Occipital lobe (tissue), 2 donors: ENCODE results near the gene SLC26A1. TPM values are rescaled to one million over a fixed set of nuclear protein-coding genes. Genes with fewer than 3 reads are reported as not detected.
"Not testable (repeated sequence)": the region's sequence is repeated elsewhere in the genome, so short reads cannot be mapped to it uniquely, and the experiment has no call there.

Experiments used
- DNase-seq: peaks from one replicate; lab custom pipeline; 2025; lab: John Stamatoyannopoulos, UW
- total RNA-seq: library from RNA; depleted of rRNA; stranded (reverse); fragments of >200 nt; gene quantifications from one replicate; pipeline ENCODE4 v1.2.3, GENCODE V29; 2014

Gene SLC26A1
- total RNA-seq, 1 donor from 2014 or later, result 4.2 TPM

DNA sequence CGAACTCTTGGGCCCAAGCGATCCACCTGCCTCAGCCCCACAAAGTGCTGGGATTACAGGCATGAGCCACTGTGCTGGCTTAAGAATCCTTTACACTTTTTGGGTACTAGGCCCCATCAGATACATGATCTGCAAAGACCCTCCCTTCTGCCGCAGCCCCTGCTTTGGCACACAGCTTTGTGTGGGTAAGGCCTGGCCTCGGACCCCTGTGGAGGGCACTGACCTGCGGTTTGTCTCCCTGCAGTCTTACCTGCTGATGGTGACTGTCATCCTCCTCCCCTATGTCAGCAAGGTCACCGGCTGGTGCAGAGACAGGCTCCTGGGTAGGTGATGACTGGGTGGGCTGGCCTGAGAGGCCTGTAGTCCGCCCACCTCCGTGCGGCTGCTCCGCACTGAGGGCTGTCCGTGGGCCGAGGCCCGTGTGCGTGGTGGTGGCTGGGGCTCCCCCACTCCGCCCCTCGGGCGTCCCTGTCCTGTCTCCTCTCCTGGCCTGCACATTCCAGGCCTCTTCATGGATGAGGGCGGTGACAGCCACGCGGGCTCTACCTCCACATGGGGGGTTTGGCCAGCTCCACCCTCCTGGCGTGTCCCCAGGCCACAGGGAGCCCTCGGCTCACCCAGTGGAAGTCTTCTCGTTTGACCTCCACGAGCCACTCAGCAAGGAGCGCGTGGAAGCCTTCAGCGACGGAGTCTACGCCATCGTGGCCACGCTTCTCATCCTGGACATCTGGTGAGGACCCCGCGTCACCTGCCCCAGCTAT, 37.9 kb downstream of the SLC26A1 start:
- no peak for DNase-seq

DNA sequence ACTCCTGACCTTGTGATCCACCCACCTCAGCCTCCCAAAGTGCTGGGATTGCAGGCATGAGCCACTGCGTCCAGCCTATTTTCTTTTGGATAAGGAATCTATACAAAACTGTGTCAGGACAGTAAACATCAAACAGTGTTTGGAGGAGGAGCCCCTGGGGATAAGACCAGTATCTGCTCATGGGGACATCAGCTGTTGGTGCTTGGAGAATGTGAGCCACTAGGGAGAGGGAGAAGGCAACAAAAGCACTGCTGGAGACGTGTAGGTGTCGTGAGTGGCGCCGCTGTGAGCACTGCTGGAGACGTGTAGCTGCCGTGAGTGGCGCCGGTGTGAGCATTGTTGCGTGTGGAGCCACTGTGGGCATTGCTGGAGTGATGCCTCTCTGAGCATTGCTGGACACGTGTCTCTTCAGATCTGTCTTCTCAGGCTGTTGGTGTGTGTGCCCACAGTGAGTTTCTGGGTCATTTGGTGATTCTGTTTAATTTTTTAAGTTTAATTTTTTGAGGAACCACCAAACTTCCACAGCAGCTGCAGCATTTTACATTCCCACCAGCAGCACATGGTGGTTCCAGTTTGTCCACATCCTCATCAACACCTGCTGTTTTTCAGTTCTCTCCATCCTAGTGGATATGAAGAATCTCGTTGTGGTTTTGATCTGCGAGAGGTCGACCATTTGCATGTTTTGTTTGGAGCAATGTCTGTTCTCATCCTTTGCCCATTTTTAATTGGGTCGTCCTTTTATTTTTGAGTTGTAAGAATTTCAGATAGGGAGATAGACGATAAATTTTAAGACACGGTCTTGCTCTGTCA, 38.8 kb downstream of the SLC26A1 start:
- DNase-seq, result no peak

DNA sequence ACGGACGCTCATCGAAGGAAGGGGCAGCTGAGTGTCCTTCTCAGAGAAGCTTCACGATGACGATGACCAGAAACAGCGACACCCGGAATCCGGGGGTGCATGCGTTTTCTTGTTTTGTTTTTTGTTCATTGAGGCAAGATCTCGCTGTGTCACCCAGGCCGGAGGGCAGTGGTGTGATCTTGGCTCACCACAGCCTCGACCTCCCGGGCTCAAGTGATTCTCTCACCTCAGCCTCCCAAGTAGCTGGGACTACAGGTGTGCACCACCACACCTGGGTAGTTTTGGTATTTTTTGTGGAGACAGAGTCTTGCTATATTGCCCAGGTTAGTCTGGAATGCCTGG, 39.7 kb downstream of the SLC26A1 start:
- no peak for DNase-seq

DNA sequence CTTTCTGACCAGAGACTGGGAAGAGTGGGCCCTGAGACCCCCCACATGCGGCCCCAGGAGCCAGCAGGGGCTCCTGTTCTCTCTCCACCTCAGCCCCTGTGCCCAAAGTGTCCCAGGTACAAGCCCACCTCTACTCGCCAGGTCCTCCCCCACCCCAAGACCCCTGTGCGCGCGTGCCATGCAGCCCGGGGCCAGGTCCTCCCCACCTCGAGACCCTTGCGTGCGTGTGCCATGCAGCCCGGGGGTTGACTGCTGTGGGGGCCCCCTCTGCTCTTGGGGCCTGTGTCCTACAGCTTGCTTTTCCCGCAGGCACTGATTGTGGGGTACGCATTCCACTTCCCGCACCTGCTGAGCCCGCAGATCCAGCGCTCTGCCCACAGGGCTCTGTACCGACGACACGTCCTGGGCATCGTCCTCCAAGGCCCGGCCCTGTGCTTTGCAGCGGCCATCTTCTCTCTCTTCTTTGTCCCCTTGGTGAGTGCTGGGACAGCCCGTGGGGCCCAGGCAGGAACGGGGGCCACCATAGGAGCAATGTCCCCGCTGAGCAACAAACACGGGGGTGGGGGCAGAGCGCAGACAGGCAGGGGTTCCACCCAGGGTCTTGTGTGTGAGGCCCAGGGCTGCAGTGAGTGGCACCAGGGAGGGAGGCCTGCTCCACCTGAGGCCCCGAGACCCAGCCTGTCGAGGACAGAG, 40.2 kb downstream of the SLC26A1 start:
- DNase-seq, result no peak

DNA sequence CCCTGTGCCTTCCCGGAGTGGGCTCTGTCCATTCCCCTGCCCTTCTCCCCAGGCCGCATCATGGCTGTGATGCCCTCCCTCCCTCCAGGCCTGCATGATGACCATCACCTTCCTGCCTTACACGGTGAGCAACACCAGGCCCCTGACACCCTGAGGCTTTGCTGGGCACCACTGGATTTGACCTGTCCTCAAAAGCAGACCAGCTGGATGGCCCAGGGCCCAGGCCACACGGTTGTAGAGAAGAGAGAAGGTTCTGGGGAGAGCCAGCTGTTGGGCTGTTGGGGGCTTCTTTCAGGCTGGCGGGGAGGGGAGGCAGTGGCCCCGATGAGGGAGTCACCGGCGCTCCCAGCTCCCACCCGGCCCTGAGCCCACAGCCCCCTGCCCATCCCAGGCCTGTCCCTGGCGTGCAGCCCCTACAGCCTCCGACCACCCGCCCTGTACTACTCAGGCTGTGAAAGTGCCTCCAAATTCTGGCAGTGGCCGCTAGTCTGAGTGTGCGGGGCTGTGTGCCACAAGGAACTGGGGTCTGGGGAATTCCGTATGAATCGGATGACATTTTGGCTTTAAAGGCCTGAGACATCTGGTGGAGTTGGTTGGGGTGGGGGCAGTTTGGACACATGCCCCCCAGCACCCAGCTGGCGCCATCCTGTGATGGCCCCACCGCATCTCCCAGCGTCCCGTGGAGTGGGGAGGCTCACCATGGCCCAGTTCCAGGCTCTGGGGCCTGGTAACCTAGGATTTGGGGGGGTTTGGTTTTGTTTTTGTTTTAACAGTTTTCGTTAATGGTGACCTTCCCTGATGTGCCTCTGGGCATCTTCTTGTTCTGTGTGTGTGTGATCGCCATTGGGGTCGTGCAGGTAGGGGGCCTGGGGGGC, 41.4 kb downstream of the SLC26A1 start:
- DNase-seq, result no peak

DNA sequence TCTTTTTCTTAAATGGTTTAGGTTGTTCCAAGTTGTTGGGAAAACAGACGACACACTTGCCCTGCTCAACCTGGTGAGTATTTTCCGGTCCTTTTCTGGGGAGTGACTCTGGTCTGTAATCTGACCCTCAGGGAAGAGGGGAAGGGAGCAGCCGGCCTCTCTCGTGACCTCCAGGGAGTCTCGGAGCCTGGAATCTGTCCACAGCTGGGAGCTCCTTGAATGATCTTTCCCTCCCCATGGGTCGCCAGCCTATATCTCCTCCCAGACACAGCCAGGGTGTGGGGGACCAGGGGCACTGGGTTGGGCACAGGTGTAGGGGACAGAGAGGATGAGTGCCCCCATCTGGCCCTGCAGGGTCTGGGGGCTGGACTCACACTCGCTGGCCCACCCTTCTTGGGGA, 42.0 kb downstream of the SLC26A1 start:
- no peak for DNase-seq

DNA sequence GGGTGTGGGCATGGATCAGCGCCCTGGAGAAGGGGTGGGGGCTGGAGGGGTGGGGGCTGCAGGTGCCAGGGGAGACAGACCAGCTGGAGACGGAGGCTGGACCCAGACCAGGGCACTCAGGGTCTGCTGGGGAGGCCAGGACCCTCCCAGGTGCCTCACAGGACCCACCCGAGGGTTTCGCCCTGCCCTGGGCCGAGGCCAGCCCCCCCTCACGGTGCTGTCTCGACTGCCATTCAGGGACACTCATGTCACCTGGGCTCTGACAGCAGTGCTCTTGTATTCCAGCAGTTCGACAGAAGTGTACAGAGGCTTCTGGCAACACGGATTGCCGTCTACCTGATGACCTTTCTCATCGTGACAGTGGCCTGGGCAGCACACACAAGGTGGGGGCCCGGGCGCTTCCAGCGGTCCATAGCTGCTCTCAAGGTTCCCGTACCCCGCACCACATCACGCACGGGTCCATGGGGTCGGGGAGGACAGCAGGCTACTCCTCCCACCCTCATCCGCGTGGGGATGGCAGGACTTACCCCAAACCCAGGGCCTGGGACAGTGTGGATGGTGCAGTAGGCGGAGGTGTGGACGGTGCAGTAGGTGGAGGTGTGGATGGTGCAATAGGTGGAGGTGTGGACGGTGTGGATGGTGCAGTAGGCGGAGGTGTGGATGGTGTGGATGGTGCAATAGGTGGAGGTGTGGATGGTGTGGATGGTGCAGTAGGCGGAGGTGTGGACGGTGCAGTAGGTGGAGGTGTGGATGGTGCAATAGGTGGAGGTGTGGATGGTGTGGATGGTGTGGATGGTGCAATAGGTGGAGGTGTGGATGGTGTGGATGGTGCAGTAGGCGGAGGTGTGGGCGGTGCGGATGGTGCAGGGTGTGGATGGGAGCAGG, 42.8 kb downstream of the SLC26A1 start:
- DNase-seq, result no peak

DNA sequence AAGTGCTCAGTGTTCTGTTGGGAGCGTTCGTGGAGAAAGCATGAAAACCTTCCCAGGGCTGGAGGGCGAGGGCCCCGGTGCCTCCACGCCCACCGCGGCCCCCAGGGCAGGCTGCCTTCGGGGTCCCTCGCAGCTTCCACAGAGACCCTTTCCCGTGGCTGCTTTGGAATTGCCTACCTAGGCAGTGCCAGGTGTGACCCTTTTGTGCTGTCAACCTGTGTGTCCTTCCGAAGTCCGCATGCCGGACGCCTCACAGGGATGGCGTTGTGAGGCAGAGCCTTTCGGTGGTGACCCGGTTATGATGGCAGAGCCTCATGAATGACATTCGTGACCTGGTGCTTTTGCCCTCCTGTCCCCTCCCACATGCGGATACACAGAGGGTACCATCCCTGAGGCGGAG, 43.5 kb downstream of the SLC26A1 start:
- no peak for DNase-seq

DNA sequence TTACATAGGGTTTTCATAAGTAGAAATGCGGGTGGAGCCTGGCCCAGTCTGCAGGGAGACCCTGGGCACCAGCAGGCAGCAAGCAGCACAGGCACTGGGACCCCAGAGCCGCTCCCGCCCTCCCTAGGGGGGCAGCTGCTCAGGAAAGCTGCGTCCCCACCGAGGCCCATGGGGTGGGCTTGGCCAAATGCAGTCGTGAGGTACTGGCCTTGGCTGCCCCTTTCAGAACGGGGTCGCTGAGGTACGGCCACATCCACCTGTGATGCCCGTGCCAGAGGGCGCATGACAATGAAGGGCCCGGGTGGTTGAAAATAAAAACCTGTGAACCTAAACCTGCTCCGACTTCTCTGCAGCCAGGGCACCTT, 44.3 kb downstream of the SLC26A1 start:
- no peak for DNase-seq

DNA sequence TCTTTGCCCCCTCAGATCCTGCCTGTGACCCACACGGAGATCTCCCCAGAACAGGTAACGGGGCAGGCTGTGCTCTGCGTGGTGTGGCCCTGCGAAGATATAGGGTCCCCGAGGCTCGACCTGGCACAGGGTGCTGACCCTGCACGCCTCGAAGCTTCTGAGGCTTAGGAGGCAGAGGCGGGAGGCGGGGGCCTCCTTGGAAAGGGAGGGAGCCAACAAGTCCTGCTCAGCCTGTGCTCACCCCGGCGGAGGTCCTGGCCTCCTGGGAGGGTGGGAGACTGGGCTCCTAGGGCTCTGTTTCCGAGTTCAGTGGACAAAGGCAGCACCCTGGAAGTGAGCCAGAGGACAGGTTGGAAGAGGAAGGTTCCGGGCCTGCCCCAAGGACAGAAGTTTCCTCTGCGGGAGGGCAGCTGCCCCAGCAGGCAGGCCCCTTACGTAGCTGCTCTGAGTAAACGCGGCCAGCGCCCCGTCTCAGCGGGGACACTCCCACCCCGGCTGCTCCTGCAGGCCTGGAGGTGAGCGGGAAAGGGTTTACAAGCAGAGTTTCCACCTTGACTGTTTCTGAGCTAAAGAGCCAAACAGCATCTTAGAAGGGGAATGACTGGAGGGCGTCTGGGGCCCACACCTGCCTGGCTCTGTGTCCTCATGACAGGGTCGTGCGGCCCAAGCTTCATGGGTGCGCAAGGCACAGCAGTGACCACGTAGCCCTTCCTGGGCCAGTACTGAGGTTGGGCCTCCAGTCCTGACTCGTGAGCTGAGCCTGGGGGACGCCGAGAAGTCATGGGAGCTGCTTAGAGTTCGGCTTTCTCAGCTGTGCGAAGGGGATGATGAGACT, 44.9 kb downstream of the SLC26A1 start:
- no peak for DNase-seq

DNA sequence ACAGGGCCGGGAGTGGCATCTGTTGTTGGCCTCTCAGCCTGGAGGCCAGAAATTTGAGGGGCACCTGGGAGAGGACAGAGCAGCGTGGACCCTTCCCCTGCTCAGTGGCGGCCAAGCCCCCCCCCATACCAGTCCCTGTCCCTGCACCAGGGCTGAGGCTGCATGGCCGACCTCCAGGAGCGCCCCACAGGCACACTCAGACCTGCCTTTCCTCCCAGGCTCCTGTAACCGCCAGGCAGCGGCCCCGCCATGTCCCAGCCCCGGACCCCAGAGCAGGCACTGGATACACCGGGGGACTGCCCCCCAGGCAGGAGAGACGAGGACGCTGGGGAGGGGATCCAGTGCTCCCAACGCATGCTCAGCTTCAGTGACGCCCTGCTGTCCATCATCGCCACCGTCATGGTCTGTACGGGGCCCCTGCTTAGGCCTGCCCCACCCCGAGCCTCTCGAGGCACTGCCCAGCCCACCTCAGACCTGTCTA, 45.7 kb downstream of the SLC26A1 start:
- no peak for DNase-seq

DNA sequence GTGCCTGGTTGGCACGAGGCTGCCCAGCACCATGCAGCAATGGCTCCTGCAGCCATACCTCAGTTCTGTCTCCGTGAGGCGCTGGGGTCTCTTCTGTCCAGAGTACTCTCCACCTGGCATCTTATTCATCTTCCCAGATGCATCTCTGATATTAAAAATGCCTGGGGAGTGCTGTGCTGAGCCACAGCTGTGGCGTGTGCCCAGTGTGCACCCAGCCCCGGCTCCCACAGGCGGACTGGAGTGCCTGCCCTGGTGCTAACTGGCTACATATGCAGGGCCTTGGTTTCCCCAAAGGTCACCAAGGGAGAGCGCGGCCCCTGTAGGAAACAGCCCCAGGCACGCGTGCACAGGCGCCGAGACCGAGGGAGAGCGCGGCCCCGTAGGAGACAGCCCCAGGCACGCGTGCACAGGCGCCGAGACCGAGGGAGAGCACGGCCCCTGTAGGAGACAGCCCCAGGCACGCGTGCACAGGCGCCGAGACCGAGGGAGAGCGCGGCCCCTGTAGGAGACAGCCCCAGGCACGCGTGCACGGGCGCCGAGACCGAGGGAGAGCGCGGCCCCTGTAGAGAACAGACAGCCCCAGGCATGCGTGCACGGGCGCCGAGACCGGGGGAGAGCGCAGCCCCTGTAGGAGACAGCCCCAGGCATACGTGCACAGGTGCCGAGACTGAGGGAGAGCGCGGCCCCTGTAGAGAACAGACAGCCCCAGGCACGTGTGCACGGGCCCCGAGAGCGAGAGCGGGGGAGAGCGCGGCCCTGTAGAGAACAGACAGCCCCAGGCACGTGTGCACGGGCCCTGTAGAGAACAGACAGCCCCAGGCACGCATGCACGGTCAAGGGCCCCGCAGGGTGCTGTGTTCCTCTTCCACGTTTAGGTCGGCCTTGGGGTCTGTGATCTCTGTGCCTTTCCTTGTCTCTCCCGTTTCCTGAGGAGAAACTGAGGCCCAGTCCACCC, 46.4 kb downstream of the SLC26A1 start:
- DNase-seq, result no peak

DNA sequence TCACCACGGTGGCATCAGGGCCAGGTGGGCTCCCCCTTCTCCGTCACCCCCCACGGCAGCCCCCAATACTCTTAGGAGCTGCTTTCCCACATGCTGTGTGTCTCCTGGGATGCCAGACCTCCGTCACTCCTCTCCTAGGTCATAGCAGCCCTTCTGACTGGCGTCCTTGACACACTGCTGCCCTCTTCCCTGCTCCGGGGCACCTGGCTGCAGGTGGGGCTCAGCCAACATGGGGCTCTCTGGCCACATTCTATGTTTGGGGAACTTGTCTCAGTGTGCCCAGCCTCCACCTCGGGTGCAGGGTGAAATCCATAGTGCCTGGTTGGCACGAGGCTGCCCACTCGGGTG, 47.1 kb downstream of the SLC26A1 start:
- no peak for DNase-seq

DNA sequence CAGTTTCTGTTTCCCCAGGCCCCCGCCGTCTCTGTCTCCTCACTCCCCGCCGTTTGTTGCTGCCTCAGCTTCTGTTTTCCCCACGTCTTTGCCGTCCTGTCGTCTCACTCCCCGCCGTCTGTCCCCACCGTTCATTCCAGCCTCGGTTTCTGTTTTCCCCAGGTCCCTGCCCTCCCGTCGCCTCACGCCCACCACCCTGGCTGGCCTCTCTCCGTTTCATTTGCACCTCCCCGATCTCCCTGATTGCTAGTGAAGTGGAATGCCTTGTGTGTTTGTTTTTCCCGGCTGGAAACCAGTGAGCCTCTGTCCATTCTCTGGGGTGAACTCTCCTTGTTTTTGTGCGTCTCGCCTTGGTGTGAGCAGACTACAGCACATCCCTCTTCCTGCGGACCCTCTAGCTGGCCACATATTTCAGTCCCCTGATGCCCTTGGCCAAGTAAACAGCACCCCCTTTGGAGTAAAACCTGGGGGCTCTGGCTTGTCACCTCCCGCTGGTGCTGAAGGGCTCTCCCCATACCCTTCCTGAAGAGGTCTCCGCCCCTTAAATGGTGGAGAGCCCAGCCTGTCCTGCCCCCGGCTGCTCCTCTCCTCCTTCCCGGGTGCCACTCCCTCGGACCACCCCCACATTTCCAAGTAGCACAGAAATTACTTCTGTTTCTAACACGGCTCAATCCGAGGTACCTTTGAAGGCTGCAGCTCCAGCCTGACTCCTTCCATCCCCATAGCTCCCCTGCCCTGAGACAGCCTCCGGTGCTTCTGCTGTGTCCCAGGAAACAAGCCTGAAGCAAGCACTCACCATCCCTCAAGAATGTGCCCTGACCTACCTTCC, 47.7 kb downstream of the SLC26A1 start:
- DNase-seq, result no peak

DNA sequence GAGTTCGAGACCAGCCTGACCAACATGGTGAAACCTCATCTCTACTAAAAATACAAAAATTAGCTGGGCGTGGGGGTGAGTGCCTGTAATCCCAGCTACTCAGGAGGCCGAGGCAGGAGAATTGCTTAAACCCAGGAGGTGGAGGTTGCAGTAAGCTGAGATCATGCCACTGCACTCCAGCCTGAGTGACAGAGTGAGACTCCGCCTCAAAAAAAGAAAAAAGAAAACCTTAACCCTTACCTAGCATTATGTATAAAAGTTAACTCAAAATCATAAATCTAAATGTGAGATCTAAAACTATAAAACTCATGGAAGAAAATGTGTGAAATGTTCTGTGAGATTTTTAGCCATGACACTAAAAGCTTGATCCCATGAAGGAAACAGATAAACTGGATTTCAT, 53.7 kb downstream of the SLC26A1 start:
- not testable (repeated sequence) for DNase-seq
